Ovary (tissue), 3 donors: ENCODE data around the gene SIT1.

Experiments used
- CTCF ChIP-seq, 3 donors: fragments of 450-650 bp in 2 of 3; fragments of 200-600 bp in 1 of 3; IDR thresholded peaks; one replicate each; pipeline versions ENCODE4 v1.5.1 to v1.8.0; 2016 to 2022; ENCODE audit warnings: antibody characterized with exemption in 3 of 3, mild to moderate bottlenecking in 1 of 3
- EP300 ChIP-seq: sonication (generic); formaldehyde crosslinking; IDR thresholded peaks from one replicate; pipeline ENCODE4 v1.6.1; 2017; ENCODE audit warnings: antibody characterized with exemption
- POLR2A ChIP-seq: fragments of 450-650 bp; IDR thresholded peaks from one replicate; pipeline ENCODE4 v1.6.1; 2017; ENCODE audit warnings: antibody characterized with exemption, mild to moderate bottlenecking, moderate library complexity
- donor health status: DM: no; HTN: no; CAD: no.

DNA sequence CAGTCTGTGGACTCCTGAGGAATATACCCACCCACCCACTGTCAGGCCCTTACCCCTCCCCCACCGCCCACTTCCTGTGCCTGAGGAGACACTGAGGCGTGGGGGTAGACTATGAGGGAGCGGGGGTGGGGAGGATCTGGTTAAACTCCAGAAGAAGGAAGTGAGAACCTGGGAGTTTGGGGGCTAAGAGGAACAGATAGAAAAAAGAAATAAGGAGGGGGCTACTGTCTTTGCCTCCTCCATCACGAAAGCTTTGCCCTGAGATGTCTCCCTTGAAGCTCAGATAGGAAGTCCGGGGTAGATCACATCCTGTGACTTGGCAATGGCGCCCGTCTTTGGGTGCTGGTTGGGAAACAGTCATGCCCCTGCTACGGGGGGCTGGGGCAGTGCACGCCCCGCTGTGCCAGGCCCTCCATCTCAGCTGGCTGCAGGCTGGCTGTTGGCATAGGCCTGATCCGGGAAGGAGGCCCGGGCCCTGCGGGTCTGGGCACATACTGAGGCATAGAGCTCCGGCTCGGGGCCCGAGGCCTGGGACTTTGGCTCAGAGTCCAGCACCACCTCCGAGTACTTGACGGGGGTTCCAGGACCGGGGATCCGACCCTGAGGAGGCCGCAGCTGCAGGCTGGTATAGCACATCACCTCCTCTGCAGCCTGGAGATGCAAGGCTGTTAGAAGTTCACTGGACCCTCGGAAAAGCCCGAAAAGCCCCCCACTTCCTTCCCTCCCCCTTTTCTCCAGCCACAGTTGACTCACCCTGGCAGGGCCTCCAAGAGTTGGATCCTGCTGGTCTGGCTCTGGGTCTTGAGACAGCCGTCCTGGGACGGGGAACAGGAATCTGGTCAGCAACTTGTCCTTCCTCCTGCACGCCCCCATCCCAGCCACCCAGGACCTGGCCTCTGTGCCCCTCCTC is 1.0 kb downstream of the SIT1 start:
- TF ChIP-seq CTCF (IDR thresholded peaks at IDR 0.05), result no peak
- TF ChIP-seq EP300, result no peak
- no peak for TF ChIP-seq POLR2A
